HEK293 (cell line): ENCODE data around the gene COL1A1.
A peak's percentile ranks its signal among the peaks of the same experiment; 100 is the strongest.

Source experiments
- GLI4 ChIP-seq: fragments of 450-650 bp; formaldehyde crosslinking; IDR thresholded peaks from 2 replicates; pipeline ENCODE4 v1.5.1; 2016; ENCODE audit warnings: missing biosample characterization, missing genetic modification characterization
- KLF1 ChIP-seq: fragments of 450-650 bp; formaldehyde crosslinking; IDR thresholded peaks from 2 replicates; pipeline ENCODE4 v1.5.1; 2016; ENCODE audit warnings: missing biosample characterization, missing genetic modification characterization
- KLF10 ChIP-seq: fragments of 450-650 bp; IDR thresholded peaks from 2 replicates; pipeline ENCODE4 v1.5.1; 2018; ENCODE audit warnings: missing biosample characterization, mild to moderate bottlenecking, missing genetic modification characterization
- MZF1 ChIP-seq: fragments of 450-650 bp; formaldehyde crosslinking; IDR thresholded peaks from 2 replicates; pipeline ENCODE4 v1.5.1; 2017; ENCODE audit warnings: missing biosample characterization, missing genetic modification characterization, borderline replicate concordance
- SP3 ChIP-seq: fragments of 450-650 bp; formaldehyde crosslinking; IDR thresholded peaks from 2 replicates; pipeline ENCODE4 v1.5.1; 2016; ENCODE audit warnings: missing biosample characterization, missing genetic modification characterization
- SP7 ChIP-seq: fragments of 450-650 bp; formaldehyde crosslinking; IDR thresholded peaks from 2 replicates; pipeline ENCODE4 v1.5.1; 2016; ENCODE audit warnings: missing biosample characterization, missing genetic modification characterization
- ZBTB20 ChIP-seq: fragments of 450-650 bp; formaldehyde crosslinking; IDR thresholded peaks from 2 replicates; pipeline ENCODE4 v1.5.1; 2016; ENCODE audit warnings: missing biosample characterization, missing genetic modification characterization
- ZNF174 ChIP-seq: fragments of 450-650 bp; formaldehyde crosslinking; IDR thresholded peaks from 2 replicates; pipeline ENCODE4 v1.5.0; 2017; ENCODE audit warnings: missing biosample characterization, mild to moderate bottlenecking, missing genetic modification characterization
- ZNF292 ChIP-seq: fragments of 450-650 bp; formaldehyde crosslinking; IDR thresholded peaks from 2 replicates; pipeline ENCODE4 v1.5.1; 2016; ENCODE audit warnings: low read depth, missing biosample characterization, missing genetic modification characterization, borderline replicate concordance
- ZNF311 ChIP-seq: fragments of 450-650 bp; formaldehyde crosslinking; IDR thresholded peaks from 2 replicates; pipeline ENCODE4 v1.5.1; 2017; ENCODE audit warnings: missing biosample characterization, missing genetic modification characterization, borderline replicate concordance
- ZNF341 ChIP-seq: fragments of 450-650 bp; formaldehyde crosslinking; IDR thresholded peaks from 2 replicates; pipeline ENCODE4; 2016; ENCODE audit warnings: low read depth, missing biosample characterization, missing genetic modification characterization
- ZNF350 ChIP-seq: fragments of 450-650 bp; formaldehyde crosslinking; IDR thresholded peaks from 2 replicates; pipeline ENCODE4 v1.5.0; 2017; ENCODE audit warnings: missing biosample characterization, mild to moderate bottlenecking, missing genetic modification characterization
- ZNF404 ChIP-seq: fragments of 450-650 bp; formaldehyde crosslinking; IDR thresholded peaks from 2 replicates; pipeline ENCODE4 v1.5.1; 2017; ENCODE audit warnings: missing biosample characterization, missing genetic modification characterization
- ZNF621 ChIP-seq: fragments of 450-650 bp; formaldehyde crosslinking; IDR thresholded peaks from 2 replicates; pipeline ENCODE4 v1.5.1; 2017; ENCODE audit warnings: missing biosample characterization, missing genetic modification characterization
- ZNF624 ChIP-seq: fragments of 450-650 bp; formaldehyde crosslinking; IDR thresholded peaks from 2 replicates; pipeline ENCODE4 v1.5.1; 2017; ENCODE audit warnings: missing biosample characterization, missing genetic modification characterization
- ZNF654 ChIP-seq: fragments of 450-650 bp; formaldehyde crosslinking; IDR thresholded peaks from 2 replicates; pipeline ENCODE4 v1.5.1; 2016; ENCODE audit warnings: low read depth, missing biosample characterization, missing genetic modification characterization
- ZNF76 ChIP-seq: fragments of 450-650 bp; formaldehyde crosslinking; IDR thresholded peaks from 2 replicates; pipeline ENCODE4; 2016; ENCODE audit warnings: low read depth, missing biosample characterization, missing genetic modification characterization, borderline replicate concordance
- ZNF768 ChIP-seq: fragments of 450-650 bp; formaldehyde crosslinking; IDR thresholded peaks from 2 replicates; pipeline ENCODE4 v1.5.1; 2018; ENCODE audit warnings: missing biosample characterization, mild to moderate bottlenecking, missing genetic modification characterization
- ZNF792 ChIP-seq: fragments of 450-650 bp; formaldehyde crosslinking; IDR thresholded peaks from 2 replicates; pipeline ENCODE4 v1.5.1; 2016; ENCODE audit warnings: missing biosample characterization, missing genetic modification characterization
- ZNF843 ChIP-seq: fragments of 450-650 bp; formaldehyde crosslinking; IDR thresholded peaks from 2 replicates; pipeline ENCODE4 v1.5.1; 2016; ENCODE audit warnings: missing biosample characterization, missing genetic modification characterization
- ZXDB ChIP-seq: fragments of 450-650 bp; formaldehyde crosslinking; IDR thresholded peaks from 2 replicates; pipeline ENCODE4 v1.5.1; 2016; ENCODE audit warnings: missing biosample characterization, missing genetic modification characterization
- TF ChIP-seq, protein P1 (sequence below): fragments of 450-650 bp; formaldehyde crosslinking; IDR thresholded peaks from 2 replicates; pipeline ENCODE4 v1.5.0; 2017; ENCODE audit warnings: missing biosample characterization, missing genetic modification characterization, borderline replicate concordance
- TF ChIP-seq, protein P2 (sequence below): fragments of 450-650 bp; formaldehyde crosslinking; IDR thresholded peaks from 2 replicates; pipeline ENCODE4 v1.5.1; 2016; ENCODE audit warnings: missing biosample characterization, missing genetic modification characterization
- TF ChIP-seq, protein P3 (sequence below): fragments of 450-650 bp; formaldehyde crosslinking; optimal IDR thresholded peaks from 2 replicates; pipeline ENCODE3; 2016; ENCODE audit warnings: missing biosample characterization, mild to moderate bottlenecking, missing genetic modification characterization
- TF ChIP-seq, protein P4 (sequence below): fragments of 450-650 bp; formaldehyde crosslinking; IDR thresholded peaks from 2 replicates; pipeline ENCODE4 v1.5.1; 2016; ENCODE audit warnings: missing biosample characterization, missing genetic modification characterization
- TF ChIP-seq, protein P5 (sequence below): fragments of 450-650 bp; formaldehyde crosslinking; conservative IDR thresholded peaks from 2 replicates; pipeline ENCODE4 v1.5.1; 2016; ENCODE audit warnings: low read depth, missing biosample characterization, missing genetic modification characterization
- TF ChIP-seq, protein P6 (sequence below): fragments of 450-650 bp; formaldehyde crosslinking; IDR thresholded peaks from 2 replicates; pipeline ENCODE4 v1.5.1; 2016; ENCODE audit warnings: missing biosample characterization, missing genetic modification characterization

Gene COL1A1

DNA sequence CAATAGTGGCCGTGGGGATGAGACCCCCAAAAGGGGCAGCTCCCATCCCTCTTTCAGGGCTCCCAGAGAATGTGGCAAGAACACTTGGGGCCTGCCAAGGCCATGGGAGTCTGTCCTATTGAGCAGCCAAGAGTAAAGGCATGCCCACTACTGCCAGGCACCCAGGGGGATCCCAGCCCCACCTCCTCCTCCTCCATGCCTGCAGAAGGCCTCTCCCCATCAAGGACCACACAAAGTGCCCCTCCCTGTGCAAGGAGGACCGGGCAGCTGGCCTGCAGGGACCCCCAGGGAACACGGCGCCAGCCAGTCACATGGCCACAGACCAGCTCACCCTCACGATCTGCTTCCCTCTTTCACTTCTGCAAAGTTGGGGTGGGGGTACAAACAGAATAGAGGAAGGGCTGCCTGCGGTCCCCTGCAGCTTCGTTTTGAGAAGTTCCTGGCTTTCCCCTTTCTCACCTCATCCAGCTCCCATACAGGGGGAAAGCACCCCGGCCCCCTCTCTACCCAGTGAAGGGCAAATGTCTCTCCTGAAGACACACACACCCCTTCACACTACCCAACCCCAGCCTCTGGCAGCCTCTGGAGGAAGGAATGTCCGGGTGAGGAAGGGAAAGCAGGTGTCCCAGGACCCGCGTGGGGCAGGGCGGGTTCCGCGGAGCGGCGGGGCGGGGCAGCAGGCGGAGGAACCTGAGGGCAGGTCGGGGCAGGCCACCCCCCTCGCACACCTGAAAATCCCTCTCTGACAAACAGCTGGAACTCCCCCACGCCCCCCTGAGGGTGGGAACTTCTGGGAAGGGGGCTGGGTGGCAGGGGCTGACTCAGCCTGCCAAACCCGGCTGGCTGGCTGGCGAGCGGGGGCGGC, 53.0 kb downstream of the COL1A1 start (continued):
- TF ChIP-seq, protein P1, sequence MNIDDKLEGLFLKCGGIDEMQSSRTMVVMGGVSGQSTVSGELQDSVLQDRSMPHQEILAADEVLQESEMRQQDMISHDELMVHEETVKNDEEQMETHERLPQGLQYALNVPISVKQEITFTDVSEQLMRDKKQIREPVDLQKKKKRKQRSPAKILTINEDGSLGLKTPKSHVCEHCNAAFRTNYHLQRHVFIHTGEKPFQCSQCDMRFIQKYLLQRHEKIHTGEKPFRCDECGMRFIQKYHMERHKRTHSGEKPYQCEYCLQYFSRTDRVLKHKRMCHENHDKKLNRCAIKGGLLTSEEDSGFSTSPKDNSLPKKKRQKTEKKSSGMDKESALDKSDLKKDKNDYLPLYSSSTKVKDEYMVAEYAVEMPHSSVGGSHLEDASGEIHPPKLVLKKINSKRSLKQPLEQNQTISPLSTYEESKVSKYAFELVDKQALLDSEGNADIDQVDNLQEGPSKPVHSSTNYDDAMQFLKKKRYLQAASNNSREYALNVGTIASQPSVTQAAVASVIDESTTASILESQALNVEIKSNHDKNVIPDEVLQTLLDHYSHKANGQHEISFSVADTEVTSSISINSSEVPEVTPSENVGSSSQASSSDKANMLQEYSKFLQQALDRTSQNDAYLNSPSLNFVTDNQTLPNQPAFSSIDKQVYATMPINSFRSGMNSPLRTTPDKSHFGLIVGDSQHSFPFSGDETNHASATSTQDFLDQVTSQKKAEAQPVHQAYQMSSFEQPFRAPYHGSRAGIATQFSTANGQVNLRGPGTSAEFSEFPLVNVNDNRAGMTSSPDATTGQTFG (tag by site-specific recombination), result no peak
- TF ChIP-seq, protein P2, sequence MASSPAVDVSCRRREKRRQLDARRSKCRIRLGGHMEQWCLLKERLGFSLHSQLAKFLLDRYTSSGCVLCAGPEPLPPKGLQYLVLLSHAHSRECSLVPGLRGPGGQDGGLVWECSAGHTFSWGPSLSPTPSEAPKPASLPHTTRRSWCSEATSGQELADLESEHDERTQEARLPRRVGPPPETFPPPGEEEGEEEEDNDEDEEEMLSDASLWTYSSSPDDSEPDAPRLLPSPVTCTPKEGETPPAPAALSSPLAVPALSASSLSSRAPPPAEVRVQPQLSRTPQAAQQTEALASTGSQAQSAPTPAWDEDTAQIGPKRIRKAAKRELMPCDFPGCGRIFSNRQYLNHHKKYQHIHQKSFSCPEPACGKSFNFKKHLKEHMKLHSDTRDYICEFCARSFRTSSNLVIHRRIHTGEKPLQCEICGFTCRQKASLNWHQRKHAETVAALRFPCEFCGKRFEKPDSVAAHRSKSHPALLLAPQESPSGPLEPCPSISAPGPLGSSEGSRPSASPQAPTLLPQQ, result no peak
- TF ChIP-seq GLI4 (tag by site-specific recombination), result no peak
- TF ChIP-seq ZNF311 (tag by site-specific recombination), result no peak
- peak; percentile 72 for TF ChIP-seq ZXDB
- no peak for TF ChIP-seq ZNF654 (tag by site-specific recombination)
- TF ChIP-seq ZNF843 (tag by site-specific recombination), result no peak
- TF ChIP-seq ZNF768, result no peak
- TF ChIP-seq ZNF624, result no peak
- no peak for TF ChIP-seq ZNF292 (tag by site-specific recombination)
- TF ChIP-seq KLF10 (tag by site-specific recombination), result peak; percentile 79; the same call in 1 of the 2 replicates
- no peak for TF ChIP-seq ZNF174 (tag by site-specific recombination)
- no peak for TF ChIP-seq ZNF792
- TF ChIP-seq, protein P3, sequence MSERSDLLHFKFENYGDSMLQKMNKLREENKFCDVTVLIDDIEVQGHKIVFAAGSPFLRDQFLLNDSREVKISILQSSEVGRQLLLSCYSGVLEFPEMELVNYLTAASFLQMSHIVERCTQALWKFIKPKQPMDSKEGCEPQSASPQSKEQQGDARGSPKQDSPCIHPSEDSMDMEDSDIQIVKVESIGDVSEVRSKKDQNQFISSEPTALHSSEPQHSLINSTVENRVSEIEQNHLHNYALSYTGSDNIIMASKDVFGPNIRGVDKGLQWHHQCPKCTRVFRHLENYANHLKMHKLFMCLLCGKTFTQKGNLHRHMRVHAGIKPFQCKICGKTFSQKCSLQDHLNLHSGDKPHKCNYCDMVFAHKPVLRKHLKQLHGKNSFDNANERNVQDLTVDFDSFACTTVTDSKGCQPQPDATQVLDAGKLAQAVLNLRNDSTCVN (tag by site-specific recombination), result peak; percentile 28
- TF ChIP-seq, protein P4, sequence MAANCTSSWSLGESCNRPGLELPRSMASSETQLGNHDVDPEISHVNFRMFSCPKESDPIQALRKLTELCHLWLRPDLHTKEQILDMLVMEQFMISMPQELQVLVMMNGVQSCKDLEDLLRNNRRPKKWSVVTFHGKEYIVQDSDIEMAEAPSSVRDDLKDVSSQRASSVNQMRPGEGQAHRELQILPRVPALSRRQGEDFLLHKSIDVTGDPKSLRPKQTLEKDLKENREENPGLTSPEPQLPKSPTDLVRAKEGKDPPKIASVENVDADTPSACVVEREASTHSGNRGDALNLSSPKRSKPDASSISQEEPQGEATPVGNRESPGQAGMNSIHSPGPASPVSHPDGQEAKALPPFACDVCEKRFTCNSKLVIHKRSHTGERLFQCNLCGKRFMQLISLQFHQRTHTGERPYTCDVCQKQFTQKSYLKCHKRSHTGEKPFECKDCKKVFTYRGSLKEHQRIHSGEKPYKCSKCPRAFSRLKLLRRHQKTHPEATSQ (tag by site-specific recombination), result no peak
- TF ChIP-seq SP7 (tag by site-specific recombination), result peak; percentile 77
- peak; percentile 50 for TF ChIP-seq ZNF341 (tag by site-specific recombination)
- TF ChIP-seq ZNF404, result no peak
- peak; percentile 92 for TF ChIP-seq SP3 (tag by site-specific recombination)
- peak; percentile 48 for TF ChIP-seq ZBTB20
- TF ChIP-seq ZNF621, result no peak
- TF ChIP-seq ZNF350 (tag by site-specific recombination), result no peak
- no peak for TF ChIP-seq MZF1
- TF ChIP-seq KLF1 (tag by site-specific recombination), result peak; percentile 85
- TF ChIP-seq, protein P5, sequence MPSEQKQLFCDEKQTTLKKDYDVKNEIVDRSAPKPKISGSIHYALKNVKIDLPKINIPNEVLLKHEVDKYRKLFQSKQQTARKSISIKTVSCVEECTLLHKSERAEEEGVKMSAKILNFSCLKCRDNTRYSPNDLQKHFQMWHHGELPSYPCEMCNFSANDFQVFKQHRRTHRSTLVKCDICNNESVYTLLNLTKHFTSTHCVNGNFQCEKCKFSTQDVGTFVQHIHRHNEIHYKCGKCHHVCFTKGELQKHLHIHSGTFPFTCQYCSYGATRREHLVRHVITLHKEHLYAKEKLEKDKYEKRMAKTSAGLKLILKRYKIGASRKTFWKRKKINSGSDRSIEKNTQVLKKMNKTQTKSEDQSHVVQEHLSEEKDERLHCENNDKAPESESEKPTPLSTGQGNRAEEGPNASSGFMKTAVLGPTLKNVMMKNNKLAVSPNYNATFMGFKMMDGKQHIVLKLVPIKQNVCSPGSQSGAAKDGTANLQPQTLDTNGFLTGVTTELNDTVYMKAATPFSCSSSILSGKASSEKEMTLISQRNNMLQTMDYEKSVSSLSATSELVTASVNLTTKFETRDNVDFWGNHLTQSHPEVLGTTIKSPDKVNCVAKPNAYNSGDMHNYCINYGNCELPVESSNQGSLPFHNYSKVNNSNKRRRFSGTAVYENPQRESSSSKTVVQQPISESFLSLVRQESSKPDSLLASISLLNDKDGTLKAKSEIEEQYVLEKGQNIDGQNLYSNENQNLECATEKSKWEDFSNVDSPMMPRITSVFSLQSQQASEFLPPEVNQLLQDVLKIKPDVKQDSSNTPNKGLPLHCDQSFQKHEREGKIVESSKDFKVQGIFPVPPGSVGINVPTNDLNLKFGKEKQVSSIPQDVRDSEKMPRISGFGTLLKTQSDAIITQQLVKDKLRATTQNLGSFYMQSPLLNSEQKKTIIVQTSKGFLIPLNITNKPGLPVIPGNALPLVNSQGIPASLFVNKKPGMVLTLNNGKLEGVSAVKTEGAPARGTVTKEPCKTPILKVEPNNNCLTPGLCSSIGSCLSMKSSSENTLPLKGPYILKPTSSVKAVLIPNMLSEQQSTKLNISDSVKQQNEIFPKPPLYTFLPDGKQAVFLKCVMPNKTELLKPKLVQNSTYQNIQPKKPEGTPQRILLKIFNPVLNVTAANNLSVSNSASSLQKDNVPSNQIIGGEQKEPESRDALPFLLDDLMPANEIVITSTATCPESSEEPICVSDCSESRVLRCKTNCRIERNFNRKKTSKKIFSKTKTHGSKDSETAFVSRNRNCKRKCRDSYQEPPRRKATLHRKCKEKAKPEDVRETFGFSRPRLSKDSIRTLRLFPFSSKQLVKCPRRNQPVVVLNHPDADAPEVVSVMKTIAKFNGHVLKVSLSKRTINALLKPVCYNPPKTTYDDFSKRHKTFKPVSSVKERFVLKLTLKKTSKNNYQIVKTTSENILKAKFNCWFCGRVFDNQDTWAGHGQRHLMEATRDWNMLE (tag by site-specific recombination), result no peak
- no peak for TF ChIP-seq ZNF76
- TF ChIP-seq, protein P6, sequence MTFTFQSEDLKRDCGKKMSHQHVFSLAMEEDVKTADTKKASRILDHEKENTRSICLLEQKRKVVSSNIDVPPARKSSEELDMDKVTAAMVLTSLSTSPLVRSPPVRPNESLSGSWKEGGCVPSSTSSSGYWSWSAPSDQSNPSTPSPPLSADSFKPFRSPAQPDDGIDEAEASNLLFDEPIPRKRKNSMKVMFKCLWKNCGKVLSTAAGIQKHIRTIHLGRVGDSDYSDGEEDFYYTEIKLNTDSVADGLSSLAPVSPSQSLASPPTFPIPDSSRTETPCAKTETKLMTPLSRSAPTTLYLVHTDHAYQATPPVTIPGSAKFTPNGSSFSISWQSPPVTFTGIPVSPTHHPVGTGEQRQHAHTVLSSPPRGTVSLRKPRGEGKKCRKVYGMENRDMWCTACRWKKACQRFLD, result no peak
